Epithelial cell of proximal tubule (primary cell): ENCODE data around the gene TMEM203. TPM values are rescaled to one million over a fixed set of nuclear protein-coding genes. Genes with fewer than 3 reads are reported as not detected.

ENCODE experiments used
- DNase-seq: peaks from one replicate; pipeline ENCODE4 v3.0.0-alpha.2; 2011; ENCODE audit warnings: low read depth
- H3K4me3 ChIP-seq: 2 replicates; pipeline ENCODE4 v1.5.1; 2011; ENCODE audit warnings: low read depth, mild to moderate bottlenecking, low read length
- CTCF ChIP-seq: conservative IDR thresholded peaks from 2 replicates; pipeline ENCODE4 v1.5.1; 2012; ENCODE audit warnings: low read depth, mild to moderate bottlenecking, low read length
- total RNA-seq: library from RNA; depleted of rRNA; stranded (reverse); fragments of >200 nt; gene quantifications from 2 replicates; pipeline ENCODE4 v1.2.3, GENCODE V29; 2015

The TMEM203 gene
- total RNA-seq, 1 donor from 2014 or later = 39.4 TPM

DNA sequence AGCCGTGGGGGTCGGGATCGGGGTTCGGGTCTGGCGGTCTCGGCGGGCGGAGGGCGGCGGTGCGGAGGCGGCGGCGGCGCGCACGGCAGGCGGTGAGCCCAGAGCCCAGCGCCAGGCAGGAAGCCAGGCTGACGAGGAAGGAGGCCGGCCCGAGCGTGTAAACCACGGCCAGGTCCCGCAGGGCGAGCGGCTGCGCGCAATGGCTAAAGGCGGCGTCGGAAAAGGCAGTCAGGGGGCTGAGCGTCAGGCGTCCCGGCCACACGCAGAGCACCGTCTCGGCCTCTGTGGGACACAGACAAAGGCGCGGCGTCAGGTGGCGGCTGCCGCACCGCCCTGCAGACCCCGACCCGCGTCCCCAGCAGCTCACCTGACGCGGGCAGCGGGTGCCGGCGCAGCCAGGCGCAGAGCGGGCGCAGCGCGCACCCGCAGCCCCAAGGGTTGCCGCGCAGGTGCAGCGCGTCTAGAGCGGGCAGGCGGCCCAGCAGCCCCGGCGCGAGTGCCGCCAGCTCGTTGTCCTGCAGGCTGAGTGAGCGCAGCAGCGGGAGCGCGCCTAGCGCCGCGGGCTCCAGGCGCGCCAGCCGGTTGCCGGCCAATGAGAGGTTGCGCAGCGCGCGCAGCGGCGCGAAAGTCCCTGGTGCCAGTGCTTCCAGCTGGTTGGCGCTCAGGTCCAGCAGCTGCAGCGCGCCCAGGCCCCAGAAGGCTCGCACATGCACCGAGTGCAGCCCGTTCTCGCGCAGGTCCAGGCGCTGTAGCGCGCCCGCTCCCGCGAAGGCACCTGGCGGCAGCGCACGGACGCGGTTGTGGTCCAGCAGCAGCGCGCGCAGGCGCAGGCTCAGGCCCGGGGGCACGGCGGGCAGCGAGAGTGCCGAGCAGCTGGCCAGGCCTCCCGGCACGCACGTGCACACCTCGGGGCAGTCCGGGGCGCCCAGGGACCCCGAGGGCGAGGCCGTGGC is 36.3 kb downstream of the TMEM203 start:
- TF ChIP-seq CTCF = no peak
- H3K4me3 ChIP-seq = peak overlapping the region; percentile 26
- DNase-seq = no peak

- TF ChIP-seq CTCF = no peak
- DNase-seq = no peak
- peak overlapping the region; percentile 23 for H3K4me3 ChIP-seq
Measured at GRCh38 chr9:137168573-137168903, 36.9 kb downstream of the TMEM203 start.

DNA sequence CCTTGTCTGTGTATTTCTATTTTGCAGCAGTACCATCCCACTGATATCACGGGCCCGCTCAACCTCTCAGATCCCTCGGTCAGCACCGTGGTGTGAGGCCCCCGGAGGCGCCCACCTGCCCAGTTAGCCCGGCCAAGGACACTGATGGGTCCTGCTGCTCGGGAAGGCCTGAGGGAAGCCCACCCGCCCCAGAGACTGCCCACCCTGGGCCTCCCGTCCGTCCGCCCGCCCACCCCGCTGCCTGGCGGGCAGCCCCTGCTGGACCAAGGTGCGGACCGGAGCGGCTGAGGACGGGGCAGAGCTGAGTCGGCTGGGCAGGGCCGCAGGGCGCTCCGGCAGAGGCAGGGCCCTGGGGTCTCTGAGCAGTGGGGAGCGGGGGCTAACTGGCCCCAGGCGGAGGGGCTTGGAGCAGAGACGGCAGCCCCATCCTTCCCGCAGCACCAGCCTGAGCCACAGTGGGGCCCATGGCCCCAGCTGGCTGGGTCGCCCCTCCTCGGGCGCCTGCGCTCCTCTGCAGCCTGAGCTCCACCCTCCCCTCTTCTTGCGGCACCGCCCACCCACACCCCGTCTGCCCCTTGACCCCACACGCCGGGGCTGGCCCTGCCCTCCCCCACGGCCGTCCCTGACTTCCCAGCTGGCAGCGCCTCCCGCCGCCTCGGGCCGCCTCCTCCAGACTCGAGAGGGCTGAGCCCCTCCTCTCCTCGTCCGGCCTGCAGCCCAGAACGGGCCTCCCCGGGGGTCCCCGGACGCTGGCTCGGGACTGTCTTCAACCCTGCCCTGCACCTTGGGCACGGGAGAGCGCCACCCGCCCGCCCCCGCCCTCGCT is 37.5 kb downstream of the TMEM203 start:
- H3K4me3 ChIP-seq = no peak overlapping the region
- no peak for DNase-seq

DNA sequence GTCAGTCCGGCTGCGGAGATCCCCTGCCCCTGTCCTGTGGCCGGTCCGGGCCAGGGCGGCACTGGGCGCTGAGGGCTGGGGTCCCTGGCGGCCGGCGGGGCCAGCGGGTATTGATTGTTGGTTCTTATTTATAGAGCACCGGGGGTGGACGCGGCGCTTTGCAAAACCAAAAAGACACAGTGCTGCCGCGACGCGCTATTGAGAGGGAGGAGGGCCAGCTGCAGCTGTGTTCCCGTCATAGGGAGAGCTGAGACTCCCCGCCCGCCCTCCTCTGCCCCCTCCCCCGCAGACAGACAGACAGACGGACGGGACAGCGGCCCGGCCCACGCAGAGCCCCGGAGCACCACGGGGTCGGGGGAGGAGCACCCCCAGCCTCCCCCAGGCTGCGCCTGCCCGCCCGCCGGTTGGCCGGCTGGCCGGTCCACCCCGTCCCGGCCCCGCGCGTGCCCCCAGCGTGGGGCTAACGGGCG is 38.1 kb downstream of the TMEM203 start:
- H3K4me3 ChIP-seq = no peak overlapping the region
- DNase-seq = no peak
- TF ChIP-seq CTCF = no peak

More for the DNA sequence above, 37.5 kb downstream of the TMEM203 start:
- TF ChIP-seq CTCF = no peak

DNA sequence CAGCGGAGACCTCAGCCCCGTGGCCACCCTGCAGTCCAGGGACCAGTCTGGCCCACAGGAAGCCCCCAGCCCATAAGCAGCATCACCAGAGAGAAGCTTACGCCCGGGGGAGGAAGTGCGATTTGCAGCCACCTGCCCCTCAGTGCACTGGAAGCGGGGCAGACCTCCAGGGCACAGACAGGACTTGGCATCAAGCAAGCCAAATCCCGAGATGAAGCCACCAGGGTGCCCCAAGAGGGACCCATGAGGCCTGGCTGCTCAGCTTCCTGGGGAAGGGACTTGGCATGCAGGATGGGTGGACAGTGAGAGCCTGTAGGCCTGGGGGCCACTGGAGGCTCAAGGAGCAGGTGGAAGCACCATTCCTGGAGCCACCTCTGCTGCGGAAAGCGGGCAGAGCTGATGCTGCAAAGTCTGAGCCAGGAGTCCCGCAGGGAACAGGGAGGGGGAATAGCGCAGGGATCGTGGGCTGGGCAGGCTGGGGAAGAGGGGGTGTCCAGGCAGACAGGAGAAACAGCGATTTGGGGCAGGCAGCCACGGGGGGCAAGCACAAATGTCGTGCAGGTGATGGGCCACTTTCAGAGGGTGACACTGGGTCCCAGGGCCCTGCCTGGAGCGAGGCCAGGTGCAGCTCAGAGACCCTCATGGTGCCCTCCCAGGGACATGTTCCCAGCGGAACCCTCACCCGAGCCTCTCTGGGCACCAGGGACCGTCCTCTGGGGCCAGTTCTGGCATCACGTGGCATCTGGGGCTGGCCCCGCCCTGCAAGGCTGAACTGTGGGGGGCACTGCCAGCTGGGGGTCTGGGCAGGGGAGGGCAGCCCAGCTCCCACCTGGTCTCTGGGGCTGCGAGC is 38.8 kb downstream of the TMEM203 start:
- DNase-seq = no peak
- no peak for TF ChIP-seq CTCF
- no peak overlapping the region for H3K4me3 ChIP-seq

DNA sequence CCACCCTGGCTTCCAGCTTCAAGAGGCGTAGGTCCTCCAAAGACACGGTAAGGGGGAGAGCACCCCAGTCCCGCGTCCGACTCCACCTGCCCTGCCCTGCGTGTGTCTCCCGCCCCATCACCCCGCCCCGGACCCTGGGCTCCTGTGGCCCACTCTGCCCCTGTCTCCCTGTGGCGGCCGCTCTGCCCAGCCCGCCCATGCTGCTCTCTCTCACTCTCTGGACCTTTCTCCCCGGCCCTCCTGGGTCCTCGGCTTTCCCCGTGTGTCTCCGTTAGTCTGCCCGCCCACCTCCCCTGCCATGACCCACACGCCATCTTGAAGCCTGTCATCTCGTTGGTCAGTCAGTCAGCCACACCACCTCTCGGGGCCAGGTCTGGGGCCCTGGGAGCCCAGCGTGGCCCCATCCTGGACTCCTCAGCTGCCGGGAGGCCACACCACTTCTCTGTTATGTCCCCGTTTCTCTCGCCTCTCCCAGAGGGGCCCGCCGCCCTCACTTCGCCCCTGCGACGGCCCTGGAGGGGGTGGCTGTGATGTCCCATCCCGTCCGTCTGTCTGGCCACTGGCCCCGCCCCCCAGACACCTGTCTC is 40.1 kb downstream of the TMEM203 start:
- no peak for DNase-seq
- H3K4me3 ChIP-seq = no peak overlapping the region
- TF ChIP-seq CTCF = no peak
